Mesenchymal stem cell (in vitro differentiated cells and primary cell): ENCODE data around the gene CCDC185. TPM values are rescaled to one million over a fixed set of nuclear protein-coding genes. Genes with fewer than 3 reads are reported as not detected.

Experiments
- small RNA-seq: library from polyadenylated mRNA; stranded (forward); fragments of <200 nt; extraction: miRNeasy Mini kit (QIAGEN cat#:217004); gene quantifications from one replicate; pipeline ENCODE3, GENCODE V24; 2013; ENCODE audit warnings: low read depth

Gene CCDC185

Small RNA genes lying within 50 kb of the gene (small RNA-seq; reads per million reads assigned to genes)
- not detected for gene RNU4-57P
